Neural cell (in vitro differentiated cells): ENCODE results near the gene CXorf38. TPM values are rescaled to one million over a fixed set of nuclear protein-coding genes. Genes with fewer than 3 reads are reported as not detected.

Experiments
- H2AFZ ChIP-seq: fragments of 200-600, 300-800 bp; sonication (generic), shearing (Covaris generic); 2 replicates; pipeline ENCODE4 v1.6.0; 2014; ENCODE audit warnings: low read depth, mild to moderate bottlenecking, antibody characterized with exemption, low read length, moderate library complexity
- H3F3A ChIP-seq: fragments of 200-600 bp; shearing (Covaris generic); 2 replicates; pipeline ENCODE4 v1.6.1; 2016; ENCODE audit warnings: mild to moderate bottlenecking, moderate library complexity, mixed read lengths, antibody characterized with exemption, low read length; ENCODE audit not compliant: insufficient read depth, poor library complexity, severe bottlenecking
- H3K27ac ChIP-seq: fragments of 200-600, 300-800 bp; sonication (generic), shearing (Covaris generic); 2 replicates; pipeline ENCODE4 v1.5.1; 2014; ENCODE audit warnings: mild to moderate bottlenecking, low read length, moderate library complexity
- H3K27me3 ChIP-seq: fragments of 300-800, 200-600 bp; sonication (generic), shearing (Covaris generic); 2 replicates; pipeline ENCODE4 v1.6.0; 2014; ENCODE audit warnings: mild to moderate bottlenecking, low read depth, low read length, moderate library complexity; ENCODE audit not compliant: insufficient read depth
- H3K36me3 ChIP-seq: fragments of 300-800, 200-600 bp; sonication (generic), shearing (Covaris generic); 2 replicates; pipeline ENCODE4 v1.5.1; 2014; ENCODE audit warnings: mild to moderate bottlenecking, antibody characterized with exemption, low read length, moderate library complexity; ENCODE audit not compliant: insufficient read depth
- H3K4me2 ChIP-seq: fragments of 300-800, 200-600 bp; sonication (generic), shearing (Covaris generic); 2 replicates; pipeline ENCODE4 v1.6.0; 2014; ENCODE audit warnings: mild to moderate bottlenecking, low read length
- H3K4me3 ChIP-seq: fragments of 300-800, 200-600 bp; sonication (generic), shearing (Covaris generic); 2 replicates; pipeline ENCODE4 v1.5.1; 2014; ENCODE audit warnings: mild to moderate bottlenecking, low read length, moderate library complexity
- H3K79me2 ChIP-seq: fragments of 200-600 bp; shearing (Covaris generic); replicated peaks from 2 replicates; pipeline ENCODE4 v1.6.0; 2014; ENCODE audit warnings: mild to moderate bottlenecking, low read length, moderate library complexity; ENCODE audit not compliant: insufficient read depth
- H3K9ac ChIP-seq: fragments of 300-800, 200-600 bp; sonication (generic), shearing (Covaris generic); 2 replicates; pipeline ENCODE4 v1.6.1; 2016; ENCODE audit warnings: mild to moderate bottlenecking, low read length, mixed read lengths
- H3K9me2 ChIP-seq: fragments of 200-600 bp; shearing (Covaris generic); 2 replicates; pipeline ENCODE4 v1.6.1; 2016; ENCODE audit warnings: mild to moderate bottlenecking, low read length, mixed read lengths; ENCODE audit not compliant: insufficient read depth
- H3K9me3 ChIP-seq: fragments of 200-600, 300-800 bp; sonication (generic), shearing (Covaris generic); 2 replicates; pipeline ENCODE4 v1.6.1; 2016; ENCODE audit warnings: mild to moderate bottlenecking, mixed run types, low read length, moderate library complexity, mixed read lengths
- H4K20me1 ChIP-seq: fragments of 200-600 bp; shearing (Covaris generic); 2 replicates; pipeline ENCODE4 v1.6.1; 2016; ENCODE audit warnings: mild to moderate bottlenecking, mixed run types; ENCODE audit not compliant: insufficient read depth
- EP300 ChIP-seq: fragments of 450-650 bp; conservative IDR thresholded peaks from 2 replicates; pipeline ENCODE4 v1.6.1; 2014; ENCODE audit warnings: antibody characterized with exemption, mild to moderate bottlenecking, moderate library complexity; ENCODE audit not compliant: poor library complexity, severe bottlenecking
- EZH2 ChIP-seq: fragments of 200-600, 300-800 bp; shearing (Covaris generic), sonication (generic); IDR thresholded peaks from 2 replicates; pipeline ENCODE4 v1.6.1; 2014; ENCODE audit warnings: antibody characterized with exemption, low read length, borderline replicate concordance, mild to moderate bottlenecking; ENCODE audit not compliant: insufficient read depth, poor library complexity, severe bottlenecking
- MXI1 ChIP-seq: fragments of 450-650 bp; conservative IDR thresholded peaks from 2 replicates; pipeline ENCODE4 v1.6.1; 2014; ENCODE audit warnings: antibody characterized with exemption, mild to moderate bottlenecking; ENCODE audit not compliant: poor library complexity, severe bottlenecking
- RAD21 ChIP-seq: fragments of 450-650 bp; conservative IDR thresholded peaks from 2 replicates; pipeline ENCODE4 v1.6.1; 2014; ENCODE audit warnings: antibody characterized with exemption, mild to moderate bottlenecking, moderate library complexity
- SMC3 ChIP-seq: fragments of 450-650 bp; conservative IDR thresholded peaks from 2 replicates; pipeline ENCODE4 v1.6.1; 2014; ENCODE audit warnings: antibody characterized with exemption, mild to moderate bottlenecking, moderate library complexity; ENCODE audit not compliant: poor library complexity
- TAF1 ChIP-seq: IDR thresholded peaks from 2 replicates; pipeline ENCODE4 v1.6.1; 2012; ENCODE audit warnings: low read depth
- polyA plus RNA-seq: library from polyadenylated mRNA; depleted of rRNA; stranded (reverse); fragments of >200 nt; gene quantifications from 2 replicates; pipeline ENCODE4 v1.2.3, GENCODE V29; 2014
- TF ChIP-seq, protein P1 (sequence below): IDR thresholded peaks from 2 replicates; pipeline ENCODE4 v1.6.1; 2012; ENCODE audit warnings: borderline replicate concordance

CXorf38 gene
- polyA plus RNA-seq, 1 donor from 2014 or later, result 10.3 TPM

- no peaks in the 10 kb centered on the region for H3K79me2 ChIP-seq
- H3K36me3 ChIP-seq, result no peaks in the 10 kb centered on the region
- H3K4me3 ChIP-seq, result no peak overlapping the region
- H2AFZ ChIP-seq, result no peak overlapping the region
- H3K4me2 ChIP-seq, result no peak overlapping the region
- H3K9me3 ChIP-seq, result no peaks in the 10 kb centered on the region
- no peaks in the 10 kb centered on the region for H3K9me2 ChIP-seq
- no peaks in the 10 kb centered on the region for H3K27me3 ChIP-seq
- H3F3A ChIP-seq, result no peaks in the 10 kb centered on the region
- TF ChIP-seq EZH2 (no peak), MXI1 (no peak)
- no peak overlapping the region for H3K9ac ChIP-seq
- no peaks in the 10 kb centered on the region for H4K20me1 ChIP-seq
- H3K27ac ChIP-seq, result no peak overlapping the region
Measured at GRCh38 chrX:40615976-40616375, 31.4 kb downstream of the CXorf38 start.

- Histone ChIP-seq H3K9me3 (no peaks in the 10 kb centered on the region), H3K36me3 (no peaks in the 10 kb centered on the region), H3K4me3 (no peak overlapping the region), H3K27me3 (no peaks in the 10 kb centered on the region), H3K27ac (no peak overlapping the region), H2AFZ (no peak overlapping the region), H3F3A (no peaks in the 10 kb centered on the region), H3K79me2 (no peaks in the 10 kb centered on the region), H3K4me2 (no peak overlapping the region), H3K9ac (no peak overlapping the region), H3K9me2 (no peaks in the 10 kb centered on the region), H4K20me1 (no peaks in the 10 kb centered on the region)
- TF ChIP-seq MXI1, result no peak
- no peak for TF ChIP-seq EP300
- TF ChIP-seq TAF1, result no peak
- no peak for TF ChIP-seq SMC3
- TF ChIP-seq, protein P1, sequence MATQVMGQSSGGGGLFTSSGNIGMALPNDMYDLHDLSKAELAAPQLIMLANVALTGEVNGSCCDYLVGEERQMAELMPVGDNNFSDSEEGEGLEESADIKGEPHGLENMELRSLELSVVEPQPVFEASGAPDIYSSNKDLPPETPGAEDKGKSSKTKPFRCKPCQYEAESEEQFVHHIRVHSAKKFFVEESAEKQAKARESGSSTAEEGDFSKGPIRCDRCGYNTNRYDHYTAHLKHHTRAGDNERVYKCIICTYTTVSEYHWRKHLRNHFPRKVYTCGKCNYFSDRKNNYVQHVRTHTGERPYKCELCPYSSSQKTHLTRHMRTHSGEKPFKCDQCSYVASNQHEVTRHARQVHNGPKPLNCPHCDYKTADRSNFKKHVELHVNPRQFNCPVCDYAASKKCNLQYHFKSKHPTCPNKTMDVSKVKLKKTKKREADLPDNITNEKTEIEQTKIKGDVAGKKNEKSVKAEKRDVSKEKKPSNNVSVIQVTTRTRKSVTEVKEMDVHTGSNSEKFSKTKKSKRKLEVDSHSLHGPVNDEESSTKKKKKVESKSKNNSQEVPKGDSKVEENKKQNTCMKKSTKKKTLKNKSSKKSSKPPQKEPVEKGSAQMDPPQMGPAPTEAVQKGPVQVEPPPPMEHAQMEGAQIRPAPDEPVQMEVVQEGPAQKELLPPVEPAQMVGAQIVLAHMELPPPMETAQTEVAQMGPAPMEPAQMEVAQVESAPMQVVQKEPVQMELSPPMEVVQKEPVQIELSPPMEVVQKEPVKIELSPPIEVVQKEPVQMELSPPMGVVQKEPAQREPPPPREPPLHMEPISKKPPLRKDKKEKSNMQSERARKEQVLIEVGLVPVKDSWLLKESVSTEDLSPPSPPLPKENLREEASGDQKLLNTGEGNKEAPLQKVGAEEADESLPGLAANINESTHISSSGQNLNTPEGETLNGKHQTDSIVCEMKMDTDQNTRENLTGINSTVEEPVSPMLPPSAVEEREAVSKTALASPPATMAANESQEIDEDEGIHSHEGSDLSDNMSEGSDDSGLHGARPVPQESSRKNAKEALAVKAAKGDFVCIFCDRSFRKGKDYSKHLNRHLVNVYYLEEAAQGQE, result no peak
Measured at GRCh38 chrX:40612511-40612910, 34.9 kb downstream of the CXorf38 start.

GRCh38 chrX:40607381-40607780, 40.0 kb downstream of the CXorf38 start:
- H3K27ac ChIP-seq, result no peak overlapping the region
- H3K4me3 ChIP-seq, result no peak overlapping the region

More at GRCh38 chrX:40607381-40607780, 40.0 kb downstream of the CXorf38 start:
- Histone ChIP-seq H3K4me2 (no peak overlapping the region), H3K27me3 (no peaks in the 10 kb centered on the region), H3F3A (no peaks in the 10 kb centered on the region), H3K79me2 (no peaks in the 10 kb centered on the region), H3K9me2 (no peaks in the 10 kb centered on the region), H3K36me3 (no peaks in the 10 kb centered on the region), H2AFZ (no peak overlapping the region), H4K20me1 (no peaks in the 10 kb centered on the region), H3K9me3 (no peaks in the 10 kb centered on the region), H3K9ac (no peak overlapping the region)
- TF ChIP-seq RAD21 (no peak), MXI1 (no peak), EP300 (no peak), EZH2 (no peak), TAF1 (no peak)
- TF ChIP-seq, protein P1, result no peak
